Parathyroid adenoma (tissue), 2 donors: ENCODE results near the gene SAMD5.

ENCODE experiments used
- H2AFZ ChIP-seq: fragments of 300-600 bp; sonication (generic); one replicate; pipeline ENCODE4 v1.7.0; 2017; ENCODE audit warnings: antibody characterized with exemption, mild to moderate bottlenecking
- H3K27ac ChIP-seq: fragments of 300-600 bp; sonication (generic); one replicate; pipeline ENCODE4 v1.7.0; 2017
- H3K27me3 ChIP-seq: fragments of 300-600 bp; sonication (generic); one replicate; pipeline ENCODE4 v1.7.0; 2017; ENCODE audit warnings: low read length; ENCODE audit not compliant: control insufficient read depth, insufficient read depth
- H3K36me3 ChIP-seq: fragments of 300-600 bp; sonication (generic); one replicate; pipeline ENCODE4 v1.7.0; 2017; ENCODE audit warnings: low read length; ENCODE audit not compliant: control insufficient read depth, insufficient read depth
- H3K4me1 ChIP-seq: fragments of 300-600 bp; sonication (generic); one replicate; pipeline ENCODE4 v1.7.0; 2017; ENCODE audit warnings: control low read depth
- H3K4me2 ChIP-seq: fragments of 300-600 bp; sonication (generic); one replicate; pipeline ENCODE4 v1.7.0; 2017; ENCODE audit warnings: low read length
- H3K4me3 ChIP-seq: fragments of 300-600 bp; sonication (generic); one replicate; pipeline ENCODE4 v1.7.0; 2017; ENCODE audit warnings: low read depth, low read length
- H3K79me2 ChIP-seq: fragments of 300-600 bp; sonication (generic); one replicate; pipeline ENCODE4 v1.7.0; 2017; ENCODE audit warnings: control low read depth
- H3K9ac ChIP-seq: fragments of 300-600 bp; sonication (generic); one replicate; pipeline ENCODE4 v1.7.0; 2017; ENCODE audit warnings: mild to moderate bottlenecking
- H3K9me3 ChIP-seq: fragments of 300-600 bp; sonication (generic); one replicate; pipeline ENCODE4 v1.7.0; 2017; ENCODE audit warnings: low read length; ENCODE audit not compliant: control insufficient read depth
- TF ChIP-seq, protein P1 (sequence below): fragments of 300-600 bp; sonication (generic); IDR thresholded peaks from one replicate; pipeline ENCODE4 v1.7.0; 2017; ENCODE audit warnings: antibody characterized with exemption, mild to moderate bottlenecking
- donor health status: primary hyperparathyroidism.

Gene SAMD5

DNA sequence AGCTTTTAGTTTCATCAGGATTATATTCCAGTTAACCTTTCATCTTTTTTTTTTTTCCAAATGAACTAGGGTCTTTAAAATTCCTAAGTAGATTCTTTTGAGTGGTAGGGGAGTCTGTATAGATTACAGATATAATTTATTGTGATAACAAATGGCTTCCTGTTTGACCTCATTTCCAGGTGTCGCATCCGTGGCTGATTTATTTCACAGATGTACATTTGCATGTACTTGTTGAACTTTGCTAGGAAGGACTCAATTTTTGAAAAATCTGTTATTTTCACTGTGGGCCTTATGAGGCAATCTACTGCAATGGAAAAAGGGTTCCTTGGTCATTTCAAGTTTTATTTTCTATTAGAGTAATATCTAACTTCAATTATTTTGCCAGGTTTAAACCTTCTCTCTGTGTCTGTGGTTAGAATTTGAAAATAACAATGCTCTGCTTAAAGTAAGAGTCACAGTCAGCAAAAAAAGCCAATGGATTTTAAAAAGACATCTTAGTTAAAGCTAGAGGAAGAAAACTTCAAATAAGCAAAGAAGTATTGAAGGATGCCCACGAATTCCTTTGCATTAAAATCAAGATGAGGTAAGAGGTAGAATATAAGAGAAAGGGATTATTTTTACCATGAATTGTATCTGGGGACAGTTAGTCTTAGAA, 57.9 kb downstream of the SAMD5 start:
- Histone ChIP-seq H3K4me3 (no peak overlapping the region), H3K27ac (no peak overlapping the region), H3K9ac (no peak overlapping the region), H3K36me3 (no peaks in the 10 kb centered on the region), H3K9me3 (no peaks in the 10 kb centered on the region), H3K4me1 (no peaks in the 10 kb centered on the region), H2AFZ (no peak overlapping the region), H3K79me2 (no peaks in the 10 kb centered on the region), H3K27me3 (no peaks in the 10 kb centered on the region), H3K4me2 (no peak overlapping the region)
- TF ChIP-seq, protein P1, sequence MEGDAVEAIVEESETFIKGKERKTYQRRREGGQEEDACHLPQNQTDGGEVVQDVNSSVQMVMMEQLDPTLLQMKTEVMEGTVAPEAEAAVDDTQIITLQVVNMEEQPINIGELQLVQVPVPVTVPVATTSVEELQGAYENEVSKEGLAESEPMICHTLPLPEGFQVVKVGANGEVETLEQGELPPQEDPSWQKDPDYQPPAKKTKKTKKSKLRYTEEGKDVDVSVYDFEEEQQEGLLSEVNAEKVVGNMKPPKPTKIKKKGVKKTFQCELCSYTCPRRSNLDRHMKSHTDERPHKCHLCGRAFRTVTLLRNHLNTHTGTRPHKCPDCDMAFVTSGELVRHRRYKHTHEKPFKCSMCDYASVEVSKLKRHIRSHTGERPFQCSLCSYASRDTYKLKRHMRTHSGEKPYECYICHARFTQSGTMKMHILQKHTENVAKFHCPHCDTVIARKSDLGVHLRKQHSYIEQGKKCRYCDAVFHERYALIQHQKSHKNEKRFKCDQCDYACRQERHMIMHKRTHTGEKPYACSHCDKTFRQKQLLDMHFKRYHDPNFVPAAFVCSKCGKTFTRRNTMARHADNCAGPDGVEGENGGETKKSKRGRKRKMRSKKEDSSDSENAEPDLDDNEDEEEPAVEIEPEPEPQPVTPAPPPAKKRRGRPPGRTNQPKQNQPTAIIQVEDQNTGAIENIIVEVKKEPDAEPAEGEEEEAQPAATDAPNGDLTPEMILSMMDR: no peak

DNA sequence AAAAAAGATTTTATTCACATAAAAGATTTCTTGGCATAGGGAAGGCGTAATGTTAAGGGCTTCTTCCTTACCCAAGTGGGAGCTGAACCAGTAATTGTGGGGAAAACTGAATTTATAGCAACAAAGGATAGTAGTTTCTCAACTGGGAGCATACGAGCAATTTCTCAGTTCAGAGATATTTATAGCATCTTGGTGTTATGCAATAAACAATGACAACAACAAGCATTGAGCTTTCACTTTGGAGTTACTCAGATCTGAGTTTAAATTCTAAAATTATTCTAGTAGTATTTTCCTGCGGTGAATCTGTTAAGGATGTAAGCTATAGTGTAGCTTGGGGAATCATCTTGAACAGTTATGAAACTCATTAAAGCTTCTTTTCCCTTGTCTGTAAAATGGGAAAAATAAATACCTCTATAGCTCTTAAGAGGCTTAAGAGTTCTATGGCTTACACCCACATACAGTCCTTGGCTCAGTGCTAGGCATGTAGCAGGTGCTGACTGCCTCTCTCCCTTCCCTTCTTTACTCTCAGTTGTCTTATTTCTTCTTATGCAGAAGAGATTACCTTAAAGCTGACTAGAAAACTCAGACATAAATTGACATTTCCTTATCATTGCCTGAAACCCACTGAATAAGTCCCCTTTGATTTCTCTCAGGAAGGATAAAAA, 58.8 kb downstream of the SAMD5 start:
- H3K4me3 ChIP-seq: no peak overlapping the region
- no peaks in the 10 kb centered on the region for H3K79me2 ChIP-seq
- no peaks in the 10 kb centered on the region for H3K27me3 ChIP-seq
- TF ChIP-seq, protein P1: no peak
- no peaks in the 10 kb centered on the region for H3K36me3 ChIP-seq
- H3K9ac ChIP-seq: no peak overlapping the region
- no peaks in the 10 kb centered on the region for H3K4me1 ChIP-seq
- no peak overlapping the region for H2AFZ ChIP-seq
- H3K4me2 ChIP-seq: no peak overlapping the region
- H3K9me3 ChIP-seq: no peaks in the 10 kb centered on the region
- no peak overlapping the region for H3K27ac ChIP-seq

DNA sequence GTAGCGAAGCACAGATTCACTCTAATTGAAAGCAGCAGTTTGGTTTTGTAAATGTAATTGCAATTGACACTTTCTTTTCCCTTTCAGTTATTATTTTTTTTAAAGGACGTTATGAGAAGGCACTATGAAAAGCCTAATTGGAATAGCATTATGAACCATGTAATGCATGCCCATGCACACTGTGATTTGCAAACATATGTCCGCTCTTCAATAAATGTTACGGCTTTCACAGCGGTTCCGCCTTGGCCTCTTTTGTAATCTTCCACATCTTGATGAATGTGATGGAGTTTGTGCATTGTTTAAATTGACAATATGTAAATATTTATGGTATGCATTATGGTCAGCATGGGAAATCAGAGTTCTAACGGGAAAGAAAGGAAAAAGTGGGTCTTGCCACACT, 61.3 kb downstream of the SAMD5 start:
- H3K4me1 ChIP-seq: no peaks in the 10 kb centered on the region
- H3K4me3 ChIP-seq: no peak overlapping the region
- H3K4me2 ChIP-seq: no peak overlapping the region
- no peak overlapping the region for H2AFZ ChIP-seq
- H3K27me3 ChIP-seq: no peaks in the 10 kb centered on the region
- no peak overlapping the region for H3K27ac ChIP-seq
- H3K79me2 ChIP-seq: no peaks in the 10 kb centered on the region
- H3K36me3 ChIP-seq: no peaks in the 10 kb centered on the region
- TF ChIP-seq, protein P1: no peak
- H3K9me3 ChIP-seq: no peaks in the 10 kb centered on the region
- H3K9ac ChIP-seq: no peak overlapping the region

DNA sequence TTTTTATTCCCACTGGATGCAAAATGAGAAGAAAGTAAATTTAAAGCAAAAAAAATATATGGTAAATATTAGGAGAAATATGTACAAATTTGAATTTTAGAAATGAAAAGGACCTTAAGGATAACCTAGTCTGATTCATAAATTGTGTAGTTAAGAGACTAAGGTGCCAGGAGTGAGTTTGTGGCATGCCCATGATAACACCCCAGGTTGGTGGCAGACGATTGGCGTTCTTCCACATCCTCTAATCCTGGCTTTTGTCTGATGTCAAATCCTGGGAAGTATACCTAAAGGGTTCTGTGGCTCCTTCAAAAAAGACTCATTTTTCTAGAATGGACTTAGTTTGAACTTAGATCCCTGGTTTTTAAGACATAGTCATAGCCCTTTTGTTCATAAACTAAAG, 62.2 kb downstream of the SAMD5 start:
- H3K4me2 ChIP-seq: no peak overlapping the region
- no peaks in the 10 kb centered on the region for H3K4me1 ChIP-seq
- no peak overlapping the region for H3K9ac ChIP-seq
- H3K27ac ChIP-seq: no peak overlapping the region
- no peak overlapping the region for H2AFZ ChIP-seq
- H3K9me3 ChIP-seq: no peaks in the 10 kb centered on the region
- no peak overlapping the region for H3K4me3 ChIP-seq
- H3K36me3 ChIP-seq: no peaks in the 10 kb centered on the region
- TF ChIP-seq, protein P1: no peak
- no peaks in the 10 kb centered on the region for H3K27me3 ChIP-seq
- no peaks in the 10 kb centered on the region for H3K79me2 ChIP-seq

DNA sequence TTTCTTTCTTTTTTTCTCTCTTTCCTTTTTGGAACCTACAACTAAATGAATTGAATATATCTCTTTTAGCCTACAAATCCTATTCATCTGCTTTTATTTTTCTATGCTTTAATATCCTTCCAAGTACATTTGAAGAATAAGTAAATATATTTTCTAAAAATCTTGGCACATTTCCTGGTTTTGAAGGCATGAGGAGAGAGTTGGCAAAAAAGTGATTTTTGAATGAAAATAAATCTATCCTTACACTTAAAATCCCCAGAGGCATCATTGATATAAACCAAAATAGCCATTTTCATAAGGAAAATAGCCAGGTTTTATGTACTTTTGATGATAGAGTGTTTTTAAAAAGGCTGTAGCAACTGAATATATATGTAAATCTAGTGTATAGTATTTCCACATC, 69.0 kb downstream of the SAMD5 start:
- H2AFZ ChIP-seq: no peak overlapping the region
- H3K9me3 ChIP-seq: no peaks in the 10 kb centered on the region
- H3K36me3 ChIP-seq: no peaks in the 10 kb centered on the region
- no peaks in the 10 kb centered on the region for H3K79me2 ChIP-seq
- TF ChIP-seq, protein P1: no peak
- H3K27ac ChIP-seq: no peak overlapping the region
- H3K4me2 ChIP-seq: no peak overlapping the region
- no peak overlapping the region for H3K9ac ChIP-seq
- no peaks in the 10 kb centered on the region for H3K27me3 ChIP-seq
- H3K4me1 ChIP-seq: no peaks in the 10 kb centered on the region
- no peak overlapping the region for H3K4me3 ChIP-seq
